ENCODE measurements around the gene UROC1. TPM values are rescaled to one million over a fixed set of nuclear protein-coding genes. Genes with fewer than 3 reads are reported as not detected.

The UROC1 gene
- total and polyA plus RNA-seq, 9 of the 15 experiments (the other 6 are each of a cell fraction or from before 2014, with no cell fraction given) = not detected

GRCh38 chr3:126533506-126533905 lies 15.9 kb upstream of the UROC1 start:
- intact Hi-C loops (cut with micrococcal nuclease) (no loop called here), in situ Hi-C loops (cut with MboI) (no loop called here)
- H3K36me3 ChIP-seq (ENCODE audit: control insufficient read depth, insufficient read depth, low read length) = no peaks in the 10 kb centered on the region
- no TSS peak for BruUV-seq (replicated peaks)
- H3K9me3 ChIP-seq (replicated peaks; ENCODE audit: control insufficient read depth, insufficient read depth, low read depth, low read length) = no peaks in the 10 kb centered on the region
- no peaks in the 10 kb centered on the region for H3K79me2 ChIP-seq (ENCODE audit: control insufficient read depth, insufficient read depth, low read length)
- peaks cover 0 to 3% of the 10 kb centered on the region in 2 experiments; a peak in 2 of 5 replicates for H3K4me1 ChIP-seq (replicated peaks in 1 of 2; ENCODE audit: control insufficient read depth in 2 of 2, insufficient read depth in 2 of 2, low read length in 2 of 2)
- H3K4me3 ChIP-seq = no peak overlapping the region
- H3K27ac ChIP-seq (ENCODE audit: extremely low read depth, low read depth, low read length) = no peak overlapping the region
- no peaks in the 10 kb centered on the region for H3K9me1 ChIP-seq (ENCODE audit: control insufficient read depth, insufficient read depth, low read length)
- FAIRE-seq = no peak
- TF ChIP-seq E2F8 (IDR thresholded peaks at IDR 0.05; ENCODE audit: low read depth, partially characterized antibody) (no peak), HLTF (IDR thresholded peaks at IDR 0.05) (no peak)
- DNase-seq (ENCODE audit: extremely low read depth in 1 of 4, low spot score in 3 of 4) = no peak
- ChIA-PET POLR2A (no interaction called here), CTCF (ENCODE audit: low intra/inter-chr PET ratio) (no interaction called here)
- no peak overlapping the region for H3K9ac ChIP-seq (ENCODE audit: insufficient read depth in 1 of 2, low read depth in 2 of 2, low read length in 2 of 2)
- no peak overlapping the region for H2AFZ ChIP-seq (ENCODE audit: low read depth, low read length)
- no peaks in the 10 kb centered on the region for H4K20me1 ChIP-seq (replicated peaks; ENCODE audit: control insufficient read depth, insufficient read depth, low read length)
- peaks cover 0 to 10% of the 10 kb centered on the region in 2 experiments; a peak in 1 of 5 replicates for H3K27me3 ChIP-seq (ENCODE audit: control insufficient read depth in 2 of 2, insufficient read depth in 2 of 2, low read length in 2 of 2)
- no peak overlapping the region for H3K4me2 ChIP-seq (ENCODE audit: insufficient read depth, low read length)
- ATAC-seq = no peak

GRCh38 chr3:126531051-126531330 lies 13.4 kb upstream of the UROC1 start:
- CTCF ChIA-PET (ENCODE audit: low intra/inter-chr PET ratio) = no interaction called here
- intact Hi-C loops (cut with micrococcal nuclease) = no loop called here
- ATAC-seq = no peak
- TF ChIP-seq CBFA2T3 (IDR thresholded peaks at IDR 0.05) (no peak), PREB (CRISPR knock-in tag; IDR thresholded peaks at IDR 0.05) (no peak), SPI1 (IDR thresholded peaks at IDR 0.05; ENCODE audit: borderline replicate concordance, low read depth, low read length) (no peak), AFF1 (IDR thresholded peaks at IDR 0.05; ENCODE audit: low read depth in 1 of 2, partially characterized antibody in 2 of 2) (no peak), RAD21 (CRISPR knock-in tag; conservative IDR thresholded peaks at IDR 0.05 in 1 of 2, IDR thresholded peaks at IDR 0.05 in 1 of 2) (no peak), MTA2 (IDR thresholded peaks at IDR 0.05; ENCODE audit: low read depth) (no peak), ZNF79 (CRISPR knock-in tag; IDR thresholded peaks at IDR 0.05; ENCODE audit: low read depth) (no peak)

More at GRCh38 chr3:126531051-126531330, 13.4 kb upstream of the UROC1 start:
- no peaks in the 10 kb centered on the region for H3K9me3 ChIP-seq (replicated peaks; ENCODE audit: control insufficient read depth, insufficient read depth, low read depth, low read length)
- no TSS peak for BruUV-seq (replicated peaks)
- H3K4me2 ChIP-seq (ENCODE audit: insufficient read depth, low read length) = no peak overlapping the region
- in situ Hi-C loops (cut with MboI) = no loop called here
- no peak overlapping the region for H3K27ac ChIP-seq (ENCODE audit: extremely low read depth, low read depth, low read length)
- no peak for FAIRE-seq
- DNase-seq (ENCODE audit: extremely low read depth in 1 of 4, low spot score in 3 of 4) = no peak
- H3K9ac ChIP-seq (ENCODE audit: insufficient read depth in 1 of 2, low read depth in 2 of 2, low read length in 2 of 2) = no peak overlapping the region
- peaks cover 0 to 10% of the 10 kb centered on the region in 2 experiments; a peak in 1 of 5 replicates for H3K27me3 ChIP-seq (ENCODE audit: control insufficient read depth in 2 of 2, insufficient read depth in 2 of 2, low read length in 2 of 2)
- no peaks in the 10 kb centered on the region; the same call in 1 of the 2 replicates for H4K20me1 ChIP-seq (replicated peaks; ENCODE audit: control insufficient read depth, insufficient read depth, low read length)
- H2AFZ ChIP-seq (ENCODE audit: low read depth, low read length) = no peak overlapping the region
- no peaks in the 10 kb centered on the region for H3K79me2 ChIP-seq (ENCODE audit: control insufficient read depth, insufficient read depth, low read length)
- WGBS (ENCODE audit: insufficient coverage, low coverage, missing lambda C conversion rate) = 49% methylated on average over 6 of the region's 6 CpGs
- POLR2A ChIA-PET = no interaction called here
- no peak overlapping the region for H3K4me3 ChIP-seq
- H3K9me1 ChIP-seq (ENCODE audit: control insufficient read depth, insufficient read depth, low read length) = no peaks in the 10 kb centered on the region
- no peaks in the 10 kb centered on the region for H3K36me3 ChIP-seq (ENCODE audit: control insufficient read depth, insufficient read depth, low read length)
- H3K4me1 ChIP-seq (replicated peaks in 1 of 2; ENCODE audit: control insufficient read depth in 2 of 2, insufficient read depth in 2 of 2, low read length in 2 of 2) = no peaks in the 10 kb centered on the region
